Measurements from ENCODE around the gene APBB2. TPM values are rescaled to one million over a fixed set of nuclear protein-coding genes. Genes with fewer than 3 reads are reported as not detected.
A peak's percentile ranks its signal among the peaks of the same experiment; 100 is the strongest.

Gene APBB2
- total and polyA plus RNA-seq, 2 of the 4 experiments (the other 2 are of a cell fraction), result 47.9 to 75.5 TPM

- Histone ChIP-seq H3K9ac (ENCODE audit: low read depth, low read length) (no peak overlapping the region), H3K56ac (ENCODE audit: extremely low read depth, insufficient read depth, low read length) (no peak overlapping the region), H2BK15ac (ENCODE audit: low read depth, low read length) (no peak overlapping the region; the same call in 2 of the 3 replicates), H2BK5ac (ENCODE audit: low read depth, low read length, poor library complexity, severe bottlenecking) (no peak overlapping the region), H3K9me3 (ENCODE audit: control insufficient read depth, insufficient read depth, low read length) (no peaks in the 10 kb centered on the region), H4K8ac (ENCODE audit: low read depth in 2 of 2, low read length in 2 of 2) (no peak overlapping the region; a peak in 1 of 4 replicates), H3K27ac (ENCODE audit: insufficient read depth, low read length) (no peak overlapping the region), H2AFZ (replicated peaks; ENCODE audit: low read length, poor library complexity) (no peak overlapping the region), H3K27me3 (ENCODE audit: control insufficient read depth, insufficient read depth, low read length) (no peaks in the 10 kb centered on the region), H2AK9ac (replicated peaks; ENCODE audit: low read depth, low read length, poor library complexity) (no peak overlapping the region), H3K14ac (replicated peaks; ENCODE audit: low read depth, low read length) (no peak overlapping the region), H3K9me1 (ENCODE audit: insufficient read depth, low read length) (peaks cover 4% of the 10 kb centered on the region; the same call in 1 of the 2 replicates), H4K5ac (ENCODE audit: low read depth, low read length) (no peak overlapping the region), H3K4ac (ENCODE audit: low read depth, low read length) (no peak overlapping the region), H3K36me3 (ENCODE audit: control insufficient read depth, insufficient read depth, low read length) (no peaks in the 10 kb centered on the region), H2BK120ac (ENCODE audit: low read depth, low read length) (no peak overlapping the region), H4K20me1 (ENCODE audit: insufficient read depth, low read length) (no peaks in the 10 kb centered on the region), H2BK20ac (ENCODE audit: low read depth, low read length) (no peak overlapping the region), H3K79me1 (ENCODE audit: low read depth in 1 of 2, low read length in 2 of 2) (peaks cover 0 to 4% of the 10 kb centered on the region in 2 experiments; a peak in 1 of 4 replicates), H2AK5ac (ENCODE audit: low read depth, low read length) (peak overlapping the region; percentile 77; the same call in 1 of the 2 replicates), H4K91ac (ENCODE audit: insufficient read depth, low read depth, low read length) (no peak overlapping the region), H3K4me2 (ENCODE audit: low read depth, low read length) (no peak overlapping the region), H3K4me1 (ENCODE audit: control insufficient read depth, insufficient read depth, low read length) (no peaks in the 10 kb centered on the region), H3K18ac (ENCODE audit: low read depth, low read length) (no peak overlapping the region), H3K4me3 (ENCODE audit: insufficient read depth, low read depth, low read length) (no peak overlapping the region), H3K23ac (ENCODE audit: low read depth, low read length) (no peak overlapping the region)
- DNase-seq, result no peak
- no peak for ATAC-seq (ENCODE audit: low read depth)
- POLR2A ChIA-PET (ENCODE audit: unreplicated experiment), result no interaction called here
- CTCF ChIA-PET, result interaction anchor here (0.8 to 1.4 kb wide), 6 partner anchors 8 to 282 kb away, joined by 3 to 11 read pairs (median 4); no protein-coding TSS in a partner anchor
- in situ Hi-C loops (cut with MboI; ENCODE audit: low sequenced_read_pairs), result loop anchor here (5.0 to 25.0 kb wide), 2 partner anchors 294 to 739 kb away; no protein-coding TSS in a partner anchor
- dilution Hi-C loops (cut with HindIII; ENCODE audit: low sequenced_read_pairs, unreplicated experiment), result no loop called here
- WGBS, 2 experiments (ENCODE audit: extremely low coverage in 2 of 2, insufficient read length in 1 of 2), result 66% methylated on average over 9 of the region's 19 CpGs; no CpG with 5 or more reads in 1 of the 2 experiments
- BruUV-seq (replicated peaks), result no TSS peak
- intact Hi-C loops (cut with micrococcal nuclease), result loop anchor here (1.0 to 10.0 kb wide), 3 partner anchors 15 to 721 kb away; no protein-coding TSS in a partner anchor
- TF ChIP-seq POLR2A (IDR thresholded peaks at IDR 0.05; ENCODE audit: low read depth, low read length) (no peak), NFE2L2 (IDR thresholded peaks at IDR 0.05; ENCODE audit: low read depth, low read length) (no peak), RAD21 (IDR thresholded peaks at IDR 0.05; ENCODE audit: low read length) (no peak), USF2 (IDR thresholded peaks at IDR 0.05; ENCODE audit: low read depth, low read length) (no peak), RFX5 (IDR thresholded peaks at IDR 0.05; ENCODE audit: low read depth, low read length) (no peak), MAFK (IDR thresholded peaks at IDR 0.05; ENCODE audit: low read depth, low read length) (no peak), BHLHE40 (IDR thresholded peaks at IDR 0.05; ENCODE audit: low read depth, low read length) (no peak), FOS (IDR thresholded peaks at IDR 0.05; ENCODE audit: low read depth, low read length) (no peak), CHD1 (IDR thresholded peaks at IDR 0.05; ENCODE audit: low read depth, low read length) (no peak), ELK1 (IDR thresholded peaks at IDR 0.05; ENCODE audit: borderline replicate concordance, low read depth, low read length) (no peak), CTCF (conservative IDR thresholded peaks at IDR 0.05; ENCODE audit: low read depth, low read length) (no peak), CEBPB (IDR thresholded peaks at IDR 0.05; ENCODE audit: low read depth, low read length) (no peak), RCOR1 (IDR thresholded peaks at IDR 0.05; ENCODE audit: insufficient replicate concordance, low read length) (no peak), SMC3 (IDR thresholded peaks at IDR 0.05; ENCODE audit: low read depth, low read length) (no peak), MAZ (IDR thresholded peaks at IDR 0.05; ENCODE audit: borderline replicate concordance, low read depth, low read length) (no peak)
Observed at GRCh38 chr4:40923316-40924095, 290.8 kb downstream of the APBB2 start.

Measured in IMR-90 (cell line).